Mesendoderm (in vitro differentiated cells): ENCODE results near the gene MEF2C.
"Not testable (repeated sequence)": the region's sequence is repeated elsewhere in the genome, so short reads cannot be mapped to it uniquely, and the experiment has no call there.

Source experiments
- DNase-seq: peaks from one replicate; pipeline ENCODE4 v3.0.0; 2013
- H2AK5ac ChIP-seq: 2 replicates; pipeline ENCODE4 v1.6.1; 2013; ENCODE audit warnings: low read length, inconsistent platforms
- H2BK120ac ChIP-seq: 2 replicates; pipeline ENCODE4 v1.6.1; 2013; ENCODE audit warnings: low read depth, mild to moderate bottlenecking, low read length, moderate library complexity, mixed read lengths
- H2BK15ac ChIP-seq: replicated peaks from 2 replicates; pipeline ENCODE4 v1.6.1; 2013; ENCODE audit warnings: low read depth, mild to moderate bottlenecking, moderate library complexity
- H2BK5ac ChIP-seq: 2 replicates; pipeline ENCODE4 v1.6.1; 2013; ENCODE audit warnings: low read length, inconsistent platforms
- H3K18ac ChIP-seq: 2 replicates; pipeline ENCODE4 v1.6.1; 2013; ENCODE audit warnings: mild to moderate bottlenecking, low read length, mixed read lengths
- H3K23ac ChIP-seq: one replicate; pipeline ENCODE4 v1.6.1; 2013; ENCODE audit warnings: low read length
- H3K27ac ChIP-seq: 2 replicates; pipeline ENCODE4 v1.5.1; 2013; ENCODE audit warnings: low read depth, mild to moderate bottlenecking, inconsistent platforms, low read length, moderate library complexity
- H3K27me3 ChIP-seq: 2 replicates; pipeline ENCODE4 v1.6.1; 2013; ENCODE audit warnings: low read length, control low read depth, mild to moderate bottlenecking, inconsistent platforms; ENCODE audit not compliant: insufficient read depth, poor library complexity
- H3K36me3 ChIP-seq: 2 replicates; pipeline ENCODE4 v1.6.1; 2013; ENCODE audit warnings: low read length, inconsistent platforms; ENCODE audit not compliant: control insufficient read depth, insufficient read depth
- H3K4ac ChIP-seq: one replicate; pipeline ENCODE4 v1.6.1; 2013; ENCODE audit warnings: low read depth, mild to moderate bottlenecking, low read length, moderate library complexity
- H3K4me1 ChIP-seq: 2 replicates; pipeline ENCODE4 v1.6.1; 2013; ENCODE audit warnings: low read depth, low read length, inconsistent platforms; ENCODE audit not compliant: control insufficient read depth
- H3K4me2 ChIP-seq: 2 replicates; pipeline ENCODE4 v1.6.1; 2013; ENCODE audit warnings: low read length
- H3K4me3 ChIP-seq: 2 replicates; pipeline ENCODE4 v1.5.1; 2013; ENCODE audit warnings: mild to moderate bottlenecking, low read length
- H3K56ac ChIP-seq: one replicate; pipeline ENCODE4 v1.6.1; 2013; ENCODE audit warnings: low read length
- H3K79me1 ChIP-seq: 2 replicates; pipeline ENCODE4 v1.6.1; 2013; ENCODE audit warnings: low read length, inconsistent platforms
- H3K79me2 ChIP-seq: 2 replicates; pipeline ENCODE4 v1.6.1; 2013; ENCODE audit warnings: mild to moderate bottlenecking, low read length; ENCODE audit not compliant: control insufficient read depth, insufficient read depth
- H3K9ac ChIP-seq: 2 replicates; pipeline ENCODE4 v1.6.1; 2013; ENCODE audit warnings: low read length, inconsistent platforms
- H4K5ac ChIP-seq: one replicate; pipeline ENCODE4 v1.6.1; 2013; ENCODE audit warnings: low read length
- H4K8ac ChIP-seq: one replicate; pipeline ENCODE4 v1.6.1; 2013; ENCODE audit warnings: low read depth, mild to moderate bottlenecking, control low read depth, low read length, moderate library complexity
- WGBS: extraction: QIAGEN DNeasy Blood & Tissue Kit; methylation state at CpG from one replicate; pipeline ENCODE4 v1.1.7; 2013; ENCODE audit warnings: low lambda C conversion rate, missing lambda C conversion rate; ENCODE audit not compliant: insufficient coverage; ENCODE audit errors: extremely low coverage; 5-methylcytosine and 5-hydroxymethylcytosine counted together

The MEF2C gene

GRCh38 chr5:88804444-88804843 lies 78.5 kb downstream of the MEF2C start:
- Histone ChIP-seq H3K36me3 (no peaks in the 10 kb centered on the region), H3K56ac (no peak overlapping the region), H3K79me2 (no peaks in the 10 kb centered on the region), H3K4me3 (no peak overlapping the region), H3K18ac (no peak overlapping the region), H3K4me1 (no peaks in the 10 kb centered on the region), H4K5ac (no peak overlapping the region), H3K27ac (no peak overlapping the region), H3K9ac (no peak overlapping the region), H3K27me3 (no peaks in the 10 kb centered on the region), H3K79me1 (no peaks in the 10 kb centered on the region), H3K23ac (no peak overlapping the region), H4K8ac (no peak overlapping the region), H3K4me2 (no peak overlapping the region), H2BK120ac (no peak overlapping the region), H3K4ac (no peak overlapping the region), H2AK5ac (no peak overlapping the region), H2BK5ac (no peak overlapping the region), H2BK15ac (no peak overlapping the region)
- no peak for DNase-seq
- WGBS: no CpG with 5 or more reads among the region's 11 CpGs

- H3K56ac ChIP-seq: no peak overlapping the region
- H2BK15ac ChIP-seq: no peak overlapping the region
- H4K8ac ChIP-seq: no peak overlapping the region
- H3K27me3 ChIP-seq: no peaks in the 10 kb centered on the region
- H3K4me2 ChIP-seq: no peak overlapping the region
- no peak overlapping the region for H3K23ac ChIP-seq
- no peak overlapping the region for H2BK120ac ChIP-seq
- no peak for DNase-seq
- H3K9ac ChIP-seq: no peak overlapping the region
- no peak overlapping the region for H3K27ac ChIP-seq
- no peaks in the 10 kb centered on the region for H3K79me2 ChIP-seq
- no peak overlapping the region for H2AK5ac ChIP-seq
- H3K4me1 ChIP-seq: no peaks in the 10 kb centered on the region
- H3K36me3 ChIP-seq: no peaks in the 10 kb centered on the region
- no peak overlapping the region for H3K4ac ChIP-seq
- WGBS: no CpG with 5 or more reads among the region's 1 CpG
- H3K4me3 ChIP-seq: no peak overlapping the region
- H3K79me1 ChIP-seq: no peaks in the 10 kb centered on the region
- H2BK5ac ChIP-seq: no peak overlapping the region
- no peak overlapping the region for H3K18ac ChIP-seq
- H4K5ac ChIP-seq: no peak overlapping the region
Measured at GRCh38 chr5:88803309-88803708, 79.7 kb downstream of the MEF2C start.

GRCh38 chr5:88799938-88800535 lies 82.9 kb downstream of the MEF2C start:
- Histone ChIP-seq H3K23ac (no peak overlapping the region), H3K9ac (no peak overlapping the region), H3K18ac (no peak overlapping the region), H3K79me2 (no peaks in the 10 kb centered on the region), H4K8ac (no peak overlapping the region), H2BK5ac (no peak overlapping the region), H2BK120ac (no peak overlapping the region), H2AK5ac (no peak overlapping the region), H3K4me1 (no peaks in the 10 kb centered on the region), H3K56ac (no peak overlapping the region), H3K4me3 (no peak overlapping the region), H2BK15ac (no peak overlapping the region), H3K36me3 (no peaks in the 10 kb centered on the region), H3K4ac (no peak overlapping the region), H3K4me2 (no peak overlapping the region), H4K5ac (no peak overlapping the region), H3K79me1 (no peaks in the 10 kb centered on the region), H3K27ac (no peak overlapping the region), H3K27me3 (no peaks in the 10 kb centered on the region)
- DNase-seq: no peak
- no CpG with 5 or more reads among the region's 2 CpGs for WGBS

- H3K4me3 ChIP-seq, H3K79me2 ChIP-seq, H3K56ac ChIP-seq, H3K27me3 ChIP-seq, H2AK5ac ChIP-seq, H3K27ac ChIP-seq, H3K23ac ChIP-seq, H2BK15ac ChIP-seq, H3K79me1 ChIP-seq, H2BK120ac ChIP-seq, H3K4me1 ChIP-seq, H4K8ac ChIP-seq, H3K18ac ChIP-seq, H2BK5ac ChIP-seq, H4K5ac ChIP-seq, H3K4me2 ChIP-seq, H3K9ac ChIP-seq, H3K4ac ChIP-seq, DNase-seq, H3K36me3 ChIP-seq: not testable (repeated sequence)
- WGBS: no CpG with 5 or more reads among the region's 7 CpGs
Measured at GRCh38 chr5:88798933-88799332, 84.1 kb downstream of the MEF2C start.

- H4K5ac ChIP-seq, H3K79me1 ChIP-seq, H3K27me3 ChIP-seq, H3K9ac ChIP-seq, H3K4me2 ChIP-seq, H2AK5ac ChIP-seq, DNase-seq, H2BK15ac ChIP-seq, H2BK5ac ChIP-seq, H3K4me3 ChIP-seq, H3K56ac ChIP-seq, H3K79me2 ChIP-seq, H3K27ac ChIP-seq, H2BK120ac ChIP-seq, H3K4ac ChIP-seq, H3K18ac ChIP-seq, H3K23ac ChIP-seq, H3K36me3 ChIP-seq, H4K8ac ChIP-seq, H3K4me1 ChIP-seq: not testable (repeated sequence)
- no CpG with 5 or more reads among the region's 3 CpGs for WGBS
Measured at GRCh38 chr5:88793797-88794196, 89.2 kb downstream of the MEF2C start.

- Histone ChIP-seq H4K8ac (no peak overlapping the region), H2BK120ac (no peak overlapping the region), H3K9ac (no peak overlapping the region), H2AK5ac (no peak overlapping the region), H2BK5ac (no peak overlapping the region), H2BK15ac (no peak overlapping the region), H3K27ac (no peak overlapping the region), H4K5ac (no peak overlapping the region), H3K18ac (no peak overlapping the region), H3K4ac (no peak overlapping the region), H3K4me3 (no peak overlapping the region), H3K23ac (no peak overlapping the region), H3K36me3 (no peaks in the 10 kb centered on the region), H3K27me3 (no peaks in the 10 kb centered on the region), H3K4me1 (no peaks in the 10 kb centered on the region), H3K4me2 (no peak overlapping the region), H3K79me1 (no peaks in the 10 kb centered on the region), H3K56ac (no peak overlapping the region), H3K79me2 (no peaks in the 10 kb centered on the region)
- WGBS: no CpG with 5 or more reads among the region's 2 CpGs
- DNase-seq: no peak
Measured at GRCh38 chr5:88792144-88792840, 90.7 kb downstream of the MEF2C start.
